Endodermal cell (in vitro differentiated cells): ENCODE results near the gene SPATA7. TPM values are rescaled to one million over a fixed set of nuclear protein-coding genes. Genes with fewer than 3 reads are reported as not detected.

Source experiments
- DNase-seq: peaks from one replicate; pipeline ENCODE4 v3.0.0-alpha.2; 2017
- H3K27ac ChIP-seq: 2 replicates; pipeline ENCODE4 v1.5.1; 2013; ENCODE audit warnings: mild to moderate bottlenecking, low read depth, low read length, moderate library complexity
- H3K27me3 ChIP-seq: 2 replicates; pipeline ENCODE4 v1.6.1; 2013; ENCODE audit warnings: mild to moderate bottlenecking, low read length, moderate library complexity; ENCODE audit not compliant: insufficient read depth, control insufficient read depth, poor library complexity, severe bottlenecking
- H3K36me3 ChIP-seq: 2 replicates; pipeline ENCODE4 v1.7.0; 2013; ENCODE audit warnings: mild to moderate bottlenecking, low read length, moderate library complexity; ENCODE audit not compliant: control insufficient read depth, insufficient read depth
- H3K4me1 ChIP-seq: one replicate; pipeline ENCODE4 v1.7.0; 2013; ENCODE audit warnings: low read length; ENCODE audit not compliant: control insufficient read depth, insufficient read depth
- H3K4me3 ChIP-seq: 2 replicates; pipeline ENCODE4 v1.5.1; 2013; ENCODE audit warnings: mild to moderate bottlenecking, low read length, moderate library complexity
- H3K9ac ChIP-seq: 2 replicates; pipeline ENCODE4 v1.6.1; 2013; ENCODE audit warnings: mild to moderate bottlenecking, low read length, moderate library complexity; ENCODE audit not compliant: poor library complexity, severe bottlenecking; ENCODE audit errors: extremely low read depth
- H3K9me3 ChIP-seq: 2 replicates; pipeline ENCODE4 v1.6.1; 2013; ENCODE audit warnings: mild to moderate bottlenecking, low read length, moderate library complexity; ENCODE audit not compliant: control insufficient read depth
- H3K27ac Mint-ChIP-seq: 2 replicates; pipeline ENCODE4 v1.8.0; 2020; ENCODE audit warnings: mixed read lengths
- H3K27me3 Mint-ChIP-seq: 2 replicates; pipeline ENCODE4 v1.8.0; 2021; ENCODE audit warnings: mild to moderate bottlenecking, mixed read lengths; ENCODE audit not compliant: insufficient read depth
- H3K36me3 Mint-ChIP-seq: 2 replicates; pipeline ENCODE4 v1.8.0; 2020; ENCODE audit warnings: low read depth, mixed read lengths
- H3K4me1 Mint-ChIP-seq: 2 replicates; pipeline ENCODE4 v1.8.0; 2020; ENCODE audit warnings: mixed read lengths
- H3K4me3 Mint-ChIP-seq: 2 replicates; pipeline ENCODE4 v1.8.0; 2020; ENCODE audit warnings: mild to moderate bottlenecking, moderate library complexity, mixed read lengths
- H3K9me3 Mint-ChIP-seq: 2 replicates; pipeline ENCODE4 v1.8.0; 2020; ENCODE audit warnings: mild to moderate bottlenecking, mixed read lengths
- WGBS, 2 experiments: methylation state at CpG; one replicate each; pipeline versions ENCODE4 v1.1.5 to v1.1.7; 2013; ENCODE audit warnings: missing lambda C conversion rate in 2 of 2, mixed read lengths in 1 of 2; ENCODE audit not compliant: insufficient coverage in 1 of 2, insufficient read length in 1 of 2; 5-methylcytosine and 5-hydroxymethylcytosine counted together
- total RNA-seq, 2 donors: library from RNA; stranded (reverse); fragmentation: NEBNext Ultra II Directional in 1 of 2; extraction: Animal tissue kit (Norgen Biotek cat#: 25700) in 1 of 2; gene quantifications; 2 replicates in 1 of 2; 3 replicates in 1 of 2; pipeline ENCODE4 v1.2.1, GENCODE V29; 2021
- TF ChIP-seq, protein P1 (sequence below): fragments of 200-600 bp; sonication (generic); conservative IDR thresholded peaks from 2 replicates; pipeline ENCODE4 v1.5.0; 2021; ENCODE audit warnings: antibody characterized with exemption, mild to moderate bottlenecking

SPATA7 gene
- total RNA-seq, 2 donors from 2014 or later = 20.6 to 47.0 TPM

DNA sequence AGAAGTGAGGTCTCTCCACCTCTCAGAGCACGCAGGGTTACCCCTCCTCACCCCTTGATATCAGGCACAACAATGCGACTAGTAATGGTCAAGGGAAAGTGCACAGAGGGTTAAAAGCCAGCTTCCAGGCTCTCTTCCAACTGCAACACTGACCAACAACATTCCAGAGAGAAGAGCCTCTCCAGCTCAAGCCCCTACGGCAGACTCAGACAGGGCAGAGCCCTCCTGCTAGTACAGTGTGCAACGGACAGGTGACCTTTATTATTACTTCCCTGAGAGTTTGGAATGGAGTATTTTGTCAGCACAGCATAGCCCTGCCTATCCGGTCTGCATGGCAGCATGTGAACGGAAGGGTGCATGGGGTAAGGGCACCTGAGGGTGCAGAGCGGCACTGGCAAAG, 96.3 kb downstream of the SPATA7 start:
- TF ChIP-seq, protein P1, sequence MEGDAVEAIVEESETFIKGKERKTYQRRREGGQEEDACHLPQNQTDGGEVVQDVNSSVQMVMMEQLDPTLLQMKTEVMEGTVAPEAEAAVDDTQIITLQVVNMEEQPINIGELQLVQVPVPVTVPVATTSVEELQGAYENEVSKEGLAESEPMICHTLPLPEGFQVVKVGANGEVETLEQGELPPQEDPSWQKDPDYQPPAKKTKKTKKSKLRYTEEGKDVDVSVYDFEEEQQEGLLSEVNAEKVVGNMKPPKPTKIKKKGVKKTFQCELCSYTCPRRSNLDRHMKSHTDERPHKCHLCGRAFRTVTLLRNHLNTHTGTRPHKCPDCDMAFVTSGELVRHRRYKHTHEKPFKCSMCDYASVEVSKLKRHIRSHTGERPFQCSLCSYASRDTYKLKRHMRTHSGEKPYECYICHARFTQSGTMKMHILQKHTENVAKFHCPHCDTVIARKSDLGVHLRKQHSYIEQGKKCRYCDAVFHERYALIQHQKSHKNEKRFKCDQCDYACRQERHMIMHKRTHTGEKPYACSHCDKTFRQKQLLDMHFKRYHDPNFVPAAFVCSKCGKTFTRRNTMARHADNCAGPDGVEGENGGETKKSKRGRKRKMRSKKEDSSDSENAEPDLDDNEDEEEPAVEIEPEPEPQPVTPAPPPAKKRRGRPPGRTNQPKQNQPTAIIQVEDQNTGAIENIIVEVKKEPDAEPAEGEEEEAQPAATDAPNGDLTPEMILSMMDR = no peak
- WGBS, 2 experiments = 93 to 100% methylated on average over 4 to 7 of the region's 7 CpGs
- no peaks in the 10 kb centered on the region for H3K4me1 ChIP-seq
- no peaks in the 10 kb centered on the region for H3K9me3 ChIP-seq
- no peaks in the 10 kb centered on the region for H3K27me3 Mint-ChIP-seq
- no peak overlapping the region for H3K4me3 ChIP-seq
- H3K9ac ChIP-seq = no peak overlapping the region
- no peak for DNase-seq
- H3K4me3 Mint-ChIP-seq = no peak overlapping the region
- no peaks in the 10 kb centered on the region for H3K27me3 ChIP-seq
- H3K4me1 Mint-ChIP-seq = no peaks in the 10 kb centered on the region
- H3K9me3 Mint-ChIP-seq = no peaks in the 10 kb centered on the region
- peaks cover 80% of the 10 kb centered on the region for H3K36me3 ChIP-seq
- no peak overlapping the region for H3K27ac ChIP-seq
- no peak overlapping the region for H3K27ac Mint-ChIP-seq
- peaks cover 60% of the 10 kb centered on the region for H3K36me3 Mint-ChIP-seq

DNA sequence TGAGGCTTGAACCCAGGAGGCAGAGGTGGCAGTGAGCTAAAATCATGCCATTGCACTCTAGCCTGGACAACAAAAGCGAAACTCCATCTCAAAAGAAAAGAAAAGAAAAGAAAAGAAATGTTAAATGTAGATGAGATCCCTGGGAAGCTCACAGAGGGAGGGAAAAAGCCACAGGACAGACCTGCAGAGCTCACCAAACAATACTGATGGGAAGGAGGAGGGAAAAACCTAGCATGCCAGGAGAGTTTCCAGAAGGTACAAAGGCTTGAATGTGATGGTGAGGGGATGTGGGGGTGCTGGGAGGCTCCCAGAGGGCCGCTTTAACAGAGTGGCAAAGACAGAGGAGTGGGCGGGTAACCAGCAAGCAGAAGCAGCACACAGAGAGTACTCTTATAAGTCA, 97.1 kb downstream of the SPATA7 start:
- no peak overlapping the region for H3K9ac ChIP-seq
- H3K36me3 ChIP-seq = peaks cover 73% of the 10 kb centered on the region
- Mint-ChIP-seq H3K9me3 (no peaks in the 10 kb centered on the region), H3K27me3 (no peaks in the 10 kb centered on the region), H3K36me3 (peaks cover 54% of the 10 kb centered on the region), H3K27ac (no peak overlapping the region), H3K4me1 (no peaks in the 10 kb centered on the region), H3K4me3 (no peak overlapping the region)
- H3K27ac ChIP-seq = no peak overlapping the region
- 80 to 88% methylated on average over 1 to 3 of the region's 3 CpGs for WGBS, 2 experiments
- DNase-seq = no peak
- no peaks in the 10 kb centered on the region for H3K9me3 ChIP-seq
- H3K4me1 ChIP-seq = no peaks in the 10 kb centered on the region
- no peak overlapping the region for H3K4me3 ChIP-seq
- TF ChIP-seq, protein P1 = no peak
- H3K27me3 ChIP-seq = no peaks in the 10 kb centered on the region

Other genes starting within 250 kb of the SPATA7 start
- gene KCNK10, start 62.4 kb upstream of the SPATA7 start, total RNA-seq = 1 to 10 TPM in 1 of 2 donors, under 1 TPM in 1; 0.24 to 1.8 TPM
- gene PTPN21, start 169.3 kb downstream of the SPATA7 start, total RNA-seq = 10 to 100 TPM; 23.8 to 45.5 TPM
- 100 to 1,000 TPM; 111 to 142 TPM for gene ZC3H14, start 177.4 kb downstream of the SPATA7 start, total RNA-seq